ENCODE results near the gene DSC2.

The DSC2 gene

DNA sequence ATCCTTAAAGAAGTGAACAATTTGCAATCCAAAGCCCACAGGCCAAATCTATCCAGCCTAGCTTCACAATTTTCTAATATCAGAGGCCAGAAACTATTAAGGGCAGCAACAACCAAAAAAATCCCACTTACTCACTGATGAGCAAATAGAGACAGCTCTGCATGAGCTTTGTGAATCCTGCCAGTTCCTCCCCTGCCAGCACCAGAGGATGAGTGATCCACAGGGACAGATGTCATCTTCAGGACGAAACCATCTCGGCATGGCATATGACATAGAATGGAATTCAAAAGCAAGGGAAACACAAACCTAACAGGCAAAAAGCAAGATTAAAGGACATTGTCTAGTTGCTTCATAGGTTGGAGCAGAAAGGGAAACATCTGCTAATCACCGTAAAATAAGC lies 2.2 kb upstream of the DSC2 start:
- TF ChIP-seq CTCF (IDR thresholded peaks at IDR 0.05; ENCODE audit: low read length, missing control alignments) = no peak
- H3K4me3 ChIP-seq (replicated peaks; ENCODE audit: low read depth, low read length) = no peak overlapping the region
- no peak for DNase-seq (ENCODE audit: low read depth)

DNA sequence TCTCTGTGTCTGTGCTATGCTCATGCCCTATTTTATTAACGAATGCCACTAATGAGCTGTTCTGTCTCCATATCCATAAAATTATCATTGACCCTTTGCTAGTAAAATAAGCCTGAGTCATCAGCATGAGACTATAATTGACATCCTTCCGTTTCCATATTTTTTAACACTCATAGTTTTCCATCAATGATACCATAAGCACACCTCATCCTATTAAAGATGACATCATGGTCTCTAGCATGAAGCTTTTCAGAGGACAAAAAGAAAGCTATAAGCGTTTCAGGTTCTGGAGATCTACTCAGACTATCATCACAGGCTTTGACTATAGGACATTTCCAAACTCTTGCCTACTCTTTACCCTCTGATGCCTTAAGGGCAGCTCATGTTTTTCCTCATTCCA lies 1.2 kb upstream of the DSC2 start:
- no peak for DNase-seq (ENCODE audit: low read depth)
- H3K4me3 ChIP-seq (replicated peaks; ENCODE audit: low read depth, low read length) = no peak overlapping the region
- no peak for TF ChIP-seq CTCF (IDR thresholded peaks at IDR 0.05; ENCODE audit: low read length, missing control alignments)

DNA sequence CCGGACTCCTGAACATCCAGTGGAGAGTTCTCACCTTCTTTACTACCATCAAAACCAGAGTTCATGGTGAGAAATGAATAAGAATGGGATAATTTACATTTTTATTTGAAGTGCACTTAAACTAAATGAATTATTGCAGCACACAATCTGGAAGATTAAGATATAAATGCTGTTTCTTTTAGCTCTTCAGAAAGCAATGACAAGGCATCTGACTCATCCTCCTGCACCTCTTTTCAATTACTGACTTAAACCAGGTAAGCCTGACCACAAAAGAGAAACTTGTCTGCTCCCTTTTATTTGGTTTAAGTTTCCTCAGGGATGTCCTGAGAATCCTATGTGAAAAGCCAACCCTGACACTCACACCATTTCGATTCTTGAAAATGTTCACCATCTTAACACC lies 720 bp upstream of the DSC2 start:
- H3K4me3 ChIP-seq (replicated peaks; ENCODE audit: low read depth, low read length) = no peak overlapping the region
- no peak for TF ChIP-seq CTCF (IDR thresholded peaks at IDR 0.05; ENCODE audit: low read length, missing control alignments)
- no peak for DNase-seq (ENCODE audit: low read depth)

GRCh38 chr18:31101183-31102024 lies 817 bp downstream of the DSC2 start:
- peak overlapping the region; percentile 67 for H3K4me3 ChIP-seq (replicated peaks; ENCODE audit: low read depth, low read length)

GRCh38 chr18:31100436-31101182 lies 1.6 kb downstream of the DSC2 start:
- H3K4me3 ChIP-seq (replicated peaks; ENCODE audit: low read depth, low read length) = peak overlapping the region; percentile 67
- DNase-seq (ENCODE audit: low read depth) = peak; percentile 17
- TF ChIP-seq CTCF (IDR thresholded peaks at IDR 0.05; ENCODE audit: low read length, missing control alignments) = no peak

More at GRCh38 chr18:31101183-31102024, 817 bp downstream of the DSC2 start:
- DNase-seq (ENCODE audit: low read depth) = peak; percentile 39
- TF ChIP-seq CTCF (IDR thresholded peaks at IDR 0.05; ENCODE audit: low read length, missing control alignments) = no peak

DNA sequence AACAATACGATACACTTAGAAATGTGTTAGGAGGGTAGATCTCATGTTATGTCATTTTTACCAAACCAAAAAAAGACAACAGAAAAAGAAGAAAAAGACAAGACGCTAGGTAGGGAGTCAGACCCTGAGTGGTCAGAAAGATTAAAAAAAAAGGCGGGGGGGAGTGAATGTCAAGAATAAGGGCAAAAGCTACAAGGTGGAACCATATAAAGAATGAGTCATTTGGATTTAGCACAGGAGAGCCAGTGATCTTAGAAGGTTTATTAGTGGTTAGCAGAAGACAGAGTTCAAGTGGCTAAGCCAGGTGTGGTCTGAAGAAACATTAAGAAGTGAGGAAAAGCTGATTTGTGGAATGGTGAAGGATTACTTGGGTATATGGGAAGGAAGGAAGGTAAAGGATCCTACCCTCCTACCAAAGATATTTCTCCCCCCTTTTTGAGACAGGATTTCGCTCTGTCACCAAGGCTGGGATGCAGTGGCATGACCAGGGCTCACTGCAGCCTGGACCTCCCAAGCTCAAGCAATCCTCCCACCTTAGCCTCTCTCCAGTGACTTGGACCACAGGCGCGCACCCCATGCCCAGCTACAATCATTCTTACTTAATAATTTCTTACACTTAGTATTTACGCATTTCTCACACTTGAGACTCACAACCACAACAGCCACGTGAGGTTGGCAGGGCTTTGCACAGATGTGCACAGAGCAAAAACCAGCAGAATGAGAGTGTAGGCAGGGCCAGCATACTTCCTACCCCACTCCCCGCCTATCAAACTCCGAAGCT lies 2.6 kb downstream of the DSC2 start:
- no peak for DNase-seq (ENCODE audit: low read depth)
- TF ChIP-seq CTCF (IDR thresholded peaks at IDR 0.05; ENCODE audit: low read length, missing control alignments) = no peak
- no peak overlapping the region for H3K4me3 ChIP-seq (replicated peaks; ENCODE audit: low read depth, low read length)

All from fibroblast of pulmonary artery (primary cell).